C4-2B (cell line): ENCODE data around the gene WDR77.
A peak's percentile ranks its signal among the peaks of the same experiment; 100 is the strongest.

Experiments
- H3K27ac ChIP-seq: fragments of 450-650 bp; 2 replicates; pipeline ENCODE4 v1.5.1; 2017
- CTCF ChIP-seq: fragments of 450-650 bp; conservative IDR thresholded peaks from 2 replicates; pipeline ENCODE4 v1.5.1; 2017; ENCODE audit warnings: mild to moderate bottlenecking
- ZFX ChIP-seq: fragments of 450-650 bp; IDR thresholded peaks from 2 replicates; pipeline ENCODE4 v1.6.1; 2017

The WDR77 gene

GRCh38 chr1:111449703-111450017 lies 604 bp upstream of the WDR77 start:
- H3K27ac ChIP-seq = peak overlapping the region; percentile 96

GRCh38 chr1:111448482-111448917 lies 556 bp downstream of the WDR77 start:
- peak overlapping the region; percentile 96 for H3K27ac ChIP-seq
- TF ChIP-seq ZFX = no peak
- TF ChIP-seq CTCF = no peak

More at GRCh38 chr1:111449703-111450017, 604 bp upstream of the WDR77 start:
- TF ChIP-seq CTCF = no peak
- no peak for TF ChIP-seq ZFX

- TF ChIP-seq CTCF = no peak
- no peak for TF ChIP-seq ZFX
- no peak overlapping the region for H3K27ac ChIP-seq
Measured at GRCh38 chr1:111446967-111447892, 1.8 kb downstream of the WDR77 start.

GRCh38 chr1:111446546-111446945 lies 2.5 kb downstream of the WDR77 start:
- TF ChIP-seq CTCF = no peak
- no peak for TF ChIP-seq ZFX
- H3K27ac ChIP-seq = no peak overlapping the region

- TF ChIP-seq ZFX (no peak), CTCF (no peak)
- H3K27ac ChIP-seq = no peak overlapping the region
Measured at GRCh38 chr1:111444031-111444430, 5.0 kb downstream of the WDR77 start.

- TF ChIP-seq CTCF = no peak
- no peak for TF ChIP-seq ZFX
- no peak overlapping the region for H3K27ac ChIP-seq
Measured at GRCh38 chr1:111442457-111442856, 6.6 kb downstream of the WDR77 start.

- H3K27ac ChIP-seq = no peak overlapping the region
- TF ChIP-seq ZFX = no peak
- TF ChIP-seq CTCF = peak; percentile 76
Measured at GRCh38 chr1:111441573-111442192, 7.4 kb downstream of the WDR77 start.
